Activated B cell treated with CpG ODN at 0.5 μM for 24 hours (primary cell): Measurements from ENCODE around the gene AHDC1. TPM values are rescaled to one million over a fixed set of nuclear protein-coding genes. Genes with fewer than 3 reads are reported as not detected.

Experiments used
- ATAC-seq: fragments of 200-7000 bp; cut with Tn5 transposase; one replicate; pipeline ENCODE4 v1.10.0; 2021; ENCODE audit warnings: low read depth, mild to moderate bottlenecking, moderate library complexity
- CTCF ChIA-PET: fragments of 350-600 bp; sonication (Branson Sonifier 250); formaldehyde crosslinking; loops from one replicate; lab custom pipeline; 2021; ENCODE audit warnings: antibody characterized with exemption; lab: Charles Lee
- POLR2A ChIA-PET: fragments of 350-600 bp; sonication (Branson Sonifier 250); formaldehyde crosslinking; loops from one replicate; lab custom pipeline; 2021; ENCODE audit warnings: antibody characterized with exemption; lab: Charles Lee
- DNase-seq: peaks from one replicate; pipeline ENCODE4 v3.0.0; 2022
- H3K27ac Mint-ChIP-seq: one replicate; pipeline ENCODE4 v1.8.0; 2020; ENCODE audit warnings: mixed read lengths
- H3K27me3 Mint-ChIP-seq: one replicate; pipeline ENCODE4 v1.8.0; 2021; ENCODE audit warnings: mixed read lengths
- H3K36me3 Mint-ChIP-seq: one replicate; pipeline ENCODE4 v1.8.0; 2021; ENCODE audit warnings: low read depth, mixed read lengths
- H3K4me1 Mint-ChIP-seq: one replicate; pipeline ENCODE4 v1.8.0; 2021; ENCODE audit warnings: mixed read lengths
- H3K4me3 Mint-ChIP-seq: one replicate; pipeline ENCODE4 v1.8.0; 2020; ENCODE audit warnings: mild to moderate bottlenecking, mixed read lengths
- H3K9me3 Mint-ChIP-seq: one replicate; pipeline ENCODE4 v1.8.0; 2020; ENCODE audit warnings: mixed read lengths
- CTCF ChIP-seq: fragments of 200-600 bp; IDR thresholded peaks from one replicate; pipeline ENCODE4 v1.8.0; 2022; ENCODE audit warnings: antibody characterized with exemption, mild to moderate bottlenecking
- intact Hi-C: fragments of 100-400 bp; cut with micrococcal nuclease; formaldehyde crosslinking; loops from one replicate; pipeline ENCODE4 v1.15.1; 2024
- total RNA-seq: library from RNA; stranded (reverse); gene quantifications from 2 replicates; pipeline ENCODE4 v1.2.3, GENCODE V29; 2022

The AHDC1 gene
- total RNA-seq, 1 donor from 2014 or later = 22.4 TPM

GRCh38 chr1:27609618-27610240 lies 5.8 kb upstream of the AHDC1 start:
- Mint-ChIP-seq H3K4me1 (peaks cover 18% of the 10 kb centered on the region), H3K27ac (no peak overlapping the region), H3K9me3 (no peaks in the 10 kb centered on the region), H3K27me3 (no peaks in the 10 kb centered on the region), H3K36me3 (peaks cover 30% of the 10 kb centered on the region), H3K4me3 (no peak overlapping the region)
- ATAC-seq = peak; percentile 68
- TF ChIP-seq CTCF = no peak
- ChIA-PET POLR2A (interaction anchor here (0.8 to 12.2 kb wide), 9 partner anchors 9 to 55 kb away, joined by 3 to 207 read pairs (median 4); no protein-coding TSS in a partner anchor), CTCF (interaction anchor here (0.8 to 8.8 kb wide), 10 partner anchors 8 to 311 kb away, joined by 3 to 253 read pairs (median 7); no protein-coding TSS in a partner anchor)
- intact Hi-C loops = loop anchor here (1.0 to 5.0 kb wide), 10 partner anchors 9 to 567 kb away; partner anchors contain the start of genes FAM76A, PPP1R8 and STX12
- DNase-seq = no peak

GRCh38 chr1:27609210-27609555 lies 5.2 kb upstream of the AHDC1 start:
- Mint-ChIP-seq H3K36me3 (peaks cover 25% of the 10 kb centered on the region), H3K4me1 (peaks cover 15% of the 10 kb centered on the region), H3K4me3 (no peak overlapping the region), H3K27ac (no peak overlapping the region), H3K9me3 (no peaks in the 10 kb centered on the region), H3K27me3 (no peaks in the 10 kb centered on the region)
- DNase-seq (no peak), ATAC-seq (peak; percentile 18)
- no peak for TF ChIP-seq CTCF
- intact Hi-C loops = loop anchor here (1.0 to 5.0 kb wide), 10 partner anchors 9 to 567 kb away; partner anchors contain the start of genes FAM76A, PPP1R8 and STX12
- CTCF ChIA-PET = interaction anchor here (1.0 to 8.8 kb wide), 14 partner anchors 8 to 310 kb away, joined by 3 to 253 read pairs (median 8); partner anchors contain the start of genes FAM76A and IFI6
- POLR2A ChIA-PET = interaction anchor here (0.6 to 12.2 kb wide), 11 partner anchors 9 to 213 kb away, joined by 3 to 207 read pairs (median 4); no protein-coding TSS in a partner anchor

- Mint-ChIP-seq H3K27ac (no peak overlapping the region), H3K4me1 (peaks cover 18% of the 10 kb centered on the region), H3K9me3 (no peaks in the 10 kb centered on the region), H3K4me3 (no peak overlapping the region), H3K36me3 (peaks cover 12% of the 10 kb centered on the region), H3K27me3 (no peaks in the 10 kb centered on the region)
- TF ChIP-seq CTCF = no peak
- ATAC-seq = no peak
- intact Hi-C loops = loop anchor here (5.0 kb wide), 3 partner anchors 225 to 565 kb away; partner anchors contain the start of gene PPP1R8
- ChIA-PET POLR2A (interaction anchor here (0.6 to 12.2 kb wide), 9 partner anchors 18 to 212 kb away, joined by 3 to 207 read pairs (median 8); no protein-coding TSS in a partner anchor), CTCF (interaction anchor here (0.8 to 8.8 kb wide), 31 partner anchors 9 to 563 kb away, joined by 3 to 253 read pairs (median 5); no protein-coding TSS in a partner anchor)
- DNase-seq = no peak
These were observed 3.4 kb upstream of the AHDC1 start for GRCh38 chr1:27607239-27607804.

GRCh38 chr1:27606708-27607238 lies 2.8 kb upstream of the AHDC1 start:
- H3K36me3 Mint-ChIP-seq = peaks cover 8% of the 10 kb centered on the region
- peaks cover 21% of the 10 kb centered on the region for H3K4me1 Mint-ChIP-seq
- DNase-seq = no peak
- ChIA-PET POLR2A (interaction anchor here (0.5 to 12.2 kb wide), 7 partner anchors 19 to 212 kb away, joined by 3 to 207 read pairs (median 4); no protein-coding TSS in a partner anchor), CTCF (interaction anchor here (0.7 to 8.8 kb wide), 27 partner anchors 9 to 562 kb away, joined by 3 to 253 read pairs (median 5); no protein-coding TSS in a partner anchor)
- TF ChIP-seq CTCF = no peak
- no peaks in the 10 kb centered on the region for H3K27me3 Mint-ChIP-seq
- no peak for ATAC-seq
- no peak overlapping the region for H3K4me3 Mint-ChIP-seq
- no peaks in the 10 kb centered on the region for H3K9me3 Mint-ChIP-seq
- peak overlapping the region; percentile 61 for H3K27ac Mint-ChIP-seq
- intact Hi-C loops = loop anchor here (1.0 to 5.0 kb wide), 12 partner anchors 38 to 564 kb away; partner anchors contain the start of genes GPR3 and PPP1R8
